Stimulated activated CD4-positive, alpha-beta T cell treated with anti-CD3 and anti-CD28 coated beads, TNF-alpha, amount 100 ng/mL, for 4 hours (primary cell): Measurements from ENCODE around the gene FOXC2.

Experiments
- DNase-seq, 3 experiments: peaks; one replicate each; pipeline ENCODE4 v3.0.0-alpha.2; 2020; ENCODE audit warnings: low read depth in 3 of 3

FOXC2 gene

GRCh38 chr16:86614699-86615098 is 48.1 kb downstream of the FOXC2 start:
- DNase-seq = no peak

- no peak for DNase-seq
Observed at GRCh38 chr16:86616906-86617305, 50.3 kb downstream of the FOXC2 start.

- no peak for DNase-seq
Observed at GRCh38 chr16:86618431-86619238, 52.0 kb downstream of the FOXC2 start.
